PFSK-1 (cell line): ENCODE measurements around the gene LRCOL1.

Source experiments
- FOXP2 ChIP-seq: optimal IDR thresholded peaks from 2 replicates; pipeline ENCODE3; 2011; ENCODE audit warnings: borderline replicate concordance, control low read depth, inconsistent platforms; ENCODE audit not compliant: insufficient read depth; ENCODE audit errors: extremely low read length, extremely low read depth
- POLR2AphosphoS5 ChIP-seq: IDR thresholded peaks from 2 replicates; pipeline ENCODE4 v1.6.1; 2012; ENCODE audit warnings: low read depth, mild to moderate bottlenecking, control low read depth, low read length, moderate library complexity
- SIN3A ChIP-seq: IDR thresholded peaks from 2 replicates; pipeline ENCODE4 v1.6.1; 2012; ENCODE audit warnings: mild to moderate bottlenecking, low read length, moderate library complexity, borderline replicate concordance; ENCODE audit not compliant: insufficient read depth
- TAF1 ChIP-seq: IDR thresholded peaks from 2 replicates; pipeline ENCODE4 v1.6.1; 2012; ENCODE audit warnings: low read length, control low read depth, borderline replicate concordance; ENCODE audit not compliant: insufficient read depth
- TF ChIP-seq, protein P1 (sequence below), 2 experiments: IDR thresholded peaks; 2 replicates each; pipeline versions ENCODE4 v1.6.1 to v1.8.0; 2011 to 2012; ENCODE audit warnings: low read depth in 2 of 2, low read length in 2 of 2, control low read depth in 1 of 2, inconsistent platforms in 1 of 2, mild to moderate bottlenecking in 1 of 2, moderate library complexity in 1 of 2; ENCODE audit not compliant: insufficient read depth in 1 of 2

Gene LRCOL1

DNA sequence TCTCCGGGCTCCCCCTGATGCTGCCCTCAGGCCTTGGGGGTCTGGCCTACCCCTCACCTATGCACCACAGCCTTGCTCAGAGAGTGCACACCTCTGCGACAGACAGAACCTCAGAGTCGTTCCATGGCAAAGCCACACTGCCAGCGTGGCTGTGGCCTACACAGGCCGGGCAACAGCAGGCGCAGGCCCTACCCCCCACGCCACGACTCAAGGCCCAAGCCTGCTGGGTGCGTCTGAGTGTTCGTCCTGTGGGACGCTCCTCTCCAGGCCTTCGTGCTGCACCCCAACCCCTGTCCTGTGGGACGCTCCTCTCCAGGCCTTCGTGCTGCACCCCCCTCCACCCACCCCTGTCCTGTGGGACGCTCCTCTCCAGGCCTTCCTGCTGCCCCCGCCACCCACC is 54.2 kb downstream of the LRCOL1 start:
- TF ChIP-seq, protein P1, sequence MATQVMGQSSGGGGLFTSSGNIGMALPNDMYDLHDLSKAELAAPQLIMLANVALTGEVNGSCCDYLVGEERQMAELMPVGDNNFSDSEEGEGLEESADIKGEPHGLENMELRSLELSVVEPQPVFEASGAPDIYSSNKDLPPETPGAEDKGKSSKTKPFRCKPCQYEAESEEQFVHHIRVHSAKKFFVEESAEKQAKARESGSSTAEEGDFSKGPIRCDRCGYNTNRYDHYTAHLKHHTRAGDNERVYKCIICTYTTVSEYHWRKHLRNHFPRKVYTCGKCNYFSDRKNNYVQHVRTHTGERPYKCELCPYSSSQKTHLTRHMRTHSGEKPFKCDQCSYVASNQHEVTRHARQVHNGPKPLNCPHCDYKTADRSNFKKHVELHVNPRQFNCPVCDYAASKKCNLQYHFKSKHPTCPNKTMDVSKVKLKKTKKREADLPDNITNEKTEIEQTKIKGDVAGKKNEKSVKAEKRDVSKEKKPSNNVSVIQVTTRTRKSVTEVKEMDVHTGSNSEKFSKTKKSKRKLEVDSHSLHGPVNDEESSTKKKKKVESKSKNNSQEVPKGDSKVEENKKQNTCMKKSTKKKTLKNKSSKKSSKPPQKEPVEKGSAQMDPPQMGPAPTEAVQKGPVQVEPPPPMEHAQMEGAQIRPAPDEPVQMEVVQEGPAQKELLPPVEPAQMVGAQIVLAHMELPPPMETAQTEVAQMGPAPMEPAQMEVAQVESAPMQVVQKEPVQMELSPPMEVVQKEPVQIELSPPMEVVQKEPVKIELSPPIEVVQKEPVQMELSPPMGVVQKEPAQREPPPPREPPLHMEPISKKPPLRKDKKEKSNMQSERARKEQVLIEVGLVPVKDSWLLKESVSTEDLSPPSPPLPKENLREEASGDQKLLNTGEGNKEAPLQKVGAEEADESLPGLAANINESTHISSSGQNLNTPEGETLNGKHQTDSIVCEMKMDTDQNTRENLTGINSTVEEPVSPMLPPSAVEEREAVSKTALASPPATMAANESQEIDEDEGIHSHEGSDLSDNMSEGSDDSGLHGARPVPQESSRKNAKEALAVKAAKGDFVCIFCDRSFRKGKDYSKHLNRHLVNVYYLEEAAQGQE (IDR thresholded peaks at IDR 0.05; ENCODE audit: insufficient read depth in 1 of 2, low read depth in 2 of 2, low read length in 2 of 2): no peak
- no peak for TF ChIP-seq SIN3A
- TF ChIP-seq POLR2AphosphoS5: no peak
- TF ChIP-seq TAF1: no peak
- no peak for TF ChIP-seq FOXP2

DNA sequence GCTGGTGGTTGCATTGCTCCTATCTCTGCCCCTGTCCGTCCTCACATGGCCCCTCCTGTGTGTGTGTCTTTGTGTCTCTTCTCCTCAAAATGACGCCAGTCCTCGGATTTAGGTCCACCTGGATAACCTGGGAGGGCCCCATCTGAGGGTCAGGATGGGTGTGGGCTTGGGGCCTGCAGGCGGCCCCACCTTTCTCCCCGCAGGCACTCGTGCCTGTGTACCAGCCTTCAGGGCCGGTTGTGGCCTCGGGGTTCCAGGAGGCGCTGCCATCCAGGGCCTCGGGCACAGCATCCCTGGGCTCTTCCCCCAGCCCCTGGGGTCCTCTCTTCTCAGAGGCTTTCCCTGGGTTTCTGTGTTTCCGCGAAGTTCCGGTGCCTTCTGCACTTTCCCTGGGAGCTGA is 54.7 kb downstream of the LRCOL1 start:
- TF ChIP-seq SIN3A (no peak), FOXP2 (no peak), TAF1 (no peak), POLR2AphosphoS5 (no peak)
- TF ChIP-seq, protein P1 (IDR thresholded peaks at IDR 0.05; ENCODE audit: insufficient read depth in 1 of 2, low read depth in 2 of 2, low read length in 2 of 2): no peak

DNA sequence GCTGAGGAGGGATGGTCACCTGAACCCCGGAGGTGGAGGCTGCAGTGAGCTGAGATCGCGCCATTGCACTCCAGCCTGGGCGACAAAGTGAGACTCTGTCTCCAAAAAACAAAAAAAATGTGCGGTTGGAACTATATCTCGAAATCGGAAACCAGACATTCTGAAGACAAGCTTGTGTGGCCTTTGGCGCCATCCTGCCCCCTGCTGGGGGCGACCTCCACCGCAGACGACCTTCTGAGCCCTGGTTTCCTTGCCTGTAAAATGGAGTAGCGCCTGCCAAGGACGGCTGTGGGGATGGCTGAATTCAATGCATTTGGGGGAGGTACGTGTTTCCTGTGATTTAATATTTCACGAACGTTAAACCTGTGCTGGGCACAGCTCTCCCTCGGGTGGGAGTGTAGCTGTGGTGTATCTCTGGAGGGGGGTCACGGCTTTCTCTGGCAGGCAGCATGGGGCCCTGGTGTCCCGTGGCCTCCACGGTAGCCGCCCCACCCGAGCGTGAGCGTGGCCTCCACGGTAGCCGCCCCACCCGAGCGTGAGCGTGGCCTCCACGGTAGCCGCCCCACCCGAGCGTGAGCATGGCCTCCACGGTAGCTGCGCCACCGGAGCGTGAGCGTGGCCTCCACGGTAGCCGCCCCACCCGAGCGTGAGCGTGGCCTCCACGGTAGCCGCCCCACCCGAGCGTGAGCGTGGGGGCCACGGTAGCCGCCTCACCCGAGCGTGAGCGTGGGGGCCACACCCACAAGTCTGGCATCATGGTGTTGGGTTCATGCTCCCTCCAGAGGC is 55.3 kb downstream of the LRCOL1 start:
- TF ChIP-seq FOXP2 (no peak), SIN3A (no peak), POLR2AphosphoS5 (no peak), TAF1 (no peak)
- TF ChIP-seq, protein P1 (IDR thresholded peaks at IDR 0.05; ENCODE audit: insufficient read depth in 1 of 2, low read depth in 2 of 2, low read length in 2 of 2): no peak
